GM18520 (cell line): ENCODE data around the gene SLC44A3.

ENCODE experiments used
- ATAC-seq: cut with Tn5 transposase; IDR thresholded peaks from one replicate; pipeline ENCODE4 v1.9.1; 2021; ENCODE audit not compliant: unreplicated experiment

The SLC44A3 gene

GRCh38 chr1:94819945-94820746 is at the start of gene SLC44A3:
TSS of gene SLC44A3 (plus strand) at chr1:94820357. CDS start at chr1:94820452, 95 bp downstream.
- ATAC-seq: no peak

GRCh38 chr1:94772230-94772641 is 47.9 kb upstream of the SLC44A3 start:
- ATAC-seq: no peak

- no peak for ATAC-seq
Measured at GRCh38 chr1:94772845-94773244, 47.3 kb upstream of the SLC44A3 start.

- no peak for ATAC-seq
Measured at GRCh38 chr1:94773296-94773809, 46.8 kb upstream of the SLC44A3 start.

- no peak for ATAC-seq
Measured at GRCh38 chr1:94773931-94774422, 46.2 kb upstream of the SLC44A3 start.

GRCh38 chr1:94776474-94776873 is 43.7 kb upstream of the SLC44A3 start:
- no peak for ATAC-seq

GRCh38 chr1:94777281-94777680 is 42.9 kb upstream of the SLC44A3 start:
- no peak for ATAC-seq

GRCh38 chr1:94778808-94779207 is 41.3 kb upstream of the SLC44A3 start:
- ATAC-seq: no peak

GRCh38 chr1:94783342-94784189 is 36.6 kb upstream of the SLC44A3 start:
- no peak for ATAC-seq

GRCh38 chr1:94784190-94784515 is 36.0 kb upstream of the SLC44A3 start:
- ATAC-seq: no peak

- no peak for ATAC-seq
Measured at GRCh38 chr1:94787691-94788090, 32.5 kb upstream of the SLC44A3 start.

GRCh38 chr1:94790246-94790645 is 29.9 kb upstream of the SLC44A3 start:
- no peak for ATAC-seq

GRCh38 chr1:94790670-94791069 is 29.5 kb upstream of the SLC44A3 start:
- ATAC-seq: no peak

GRCh38 chr1:94792473-94793295 is 27.5 kb upstream of the SLC44A3 start:
- ATAC-seq: peak; percentile 95

GRCh38 chr1:94793296-94793656 is 26.9 kb upstream of the SLC44A3 start:
- ATAC-seq: no peak

GRCh38 chr1:94795434-94795833 is 24.7 kb upstream of the SLC44A3 start:
- ATAC-seq: no peak

GRCh38 chr1:94796266-94796665 is 23.9 kb upstream of the SLC44A3 start:
- no peak for ATAC-seq

- no peak for ATAC-seq
Measured at GRCh38 chr1:94797291-94797690, 22.9 kb upstream of the SLC44A3 start.

GRCh38 chr1:94798054-94798453 is 22.1 kb upstream of the SLC44A3 start:
- ATAC-seq: no peak

- ATAC-seq: no peak
Measured at GRCh38 chr1:94798462-94798861, 21.7 kb upstream of the SLC44A3 start.

- ATAC-seq: no peak
Measured at GRCh38 chr1:94799206-94799605, 21.0 kb upstream of the SLC44A3 start.
